K562 (cell line): ENCODE results near the gene SLC25A28. TPM values are rescaled to one million over a fixed set of nuclear protein-coding genes. Genes with fewer than 3 reads are reported as not detected.

Source experiments
- ATAC-seq: fragments of 200-7000 bp; cut with Tn5 transposase; 3 replicates; pipeline ENCODE4 v1.9.1; 2020; ENCODE audit warnings: moderate library complexity
- BruUV-seq: library from RNA; stranded (reverse); fragments of 400-500 nt; replicated peaks from 2 replicates; lab custom pipeline; 2021; lab: Mats Ljungman, UMichigan
- CTCF ChIA-PET: fragments of 300-600 bp; formaldehyde crosslinking; extraction: SDS; loops from one replicate; lab custom pipeline; 2021; ENCODE audit warnings: low intra/inter-chr PET ratio; lab: Yijun Ruan, JAX
- POLR2A ChIA-PET: fragments of 300-600, 350-650 bp; sonication (Branson Sonifier 250); formaldehyde crosslinking; extraction: SDS; loops from one replicate; lab custom pipeline; 2021; ENCODE audit warnings: antibody characterized with exemption, inconsistent platforms; lab: Yijun Ruan, JAX
- DNase-seq, 4 experiments: peaks; one replicate each; pipeline versions ENCODE4 v3.0.0 to v3.0.0-alpha.2; 2011 to 2018; ENCODE audit warnings: low spot score in 3 of 4, mixed read lengths in 3 of 4; ENCODE audit errors: extremely low read depth in 1 of 4
- FAIRE-seq: peaks from 2 replicates; lab custom pipeline; 2011; peaks lifted over from hg19 to GRCh38; lab: Jason Lieb, UNC
- H2AFZ ChIP-seq: 2 replicates; pipeline ENCODE4 v1.6.0; 2011; ENCODE audit warnings: low read depth, low read length, control low read depth, inconsistent platforms
- H3K27ac ChIP-seq: fragments of 200-600 bp; 3 replicates; pipeline ENCODE4 v1.8.0; 2011; ENCODE audit warnings: low read depth, mild to moderate bottlenecking, control low read depth, inconsistent platforms, low read length, moderate library complexity, mixed read lengths; ENCODE audit errors: extremely low read depth
- H3K27me3 ChIP-seq, 2 experiments: fragments of 300-600 bp in 1 of 2; 2 replicates in 1 of 2; 3 replicates in 1 of 2; pipeline versions ENCODE4 v1.6.0 to v1.8.0; 2011; ENCODE audit warnings: inconsistent platforms in 2 of 2, low read length in 2 of 2, mild to moderate bottlenecking in 1 of 2, mixed read lengths in 1 of 2, moderate library complexity in 1 of 2; ENCODE audit not compliant: control insufficient read depth in 2 of 2, insufficient read depth in 2 of 2
- H3K36me3 ChIP-seq: fragments of 300-600 bp; 3 replicates; pipeline ENCODE4 v1.8.0; 2011; ENCODE audit warnings: mild to moderate bottlenecking, low read length, inconsistent platforms; ENCODE audit not compliant: control insufficient read depth, insufficient read depth
- H3K4me1 ChIP-seq, 2 experiments: fragments of 200-600 bp in 1 of 2; replicated peaks in 1 of 2; 2 replicates in 1 of 2; 3 replicates in 1 of 2; pipeline versions ENCODE4 v1.5.1 to v1.8.0; 2011; ENCODE audit warnings: inconsistent platforms in 2 of 2, low read length in 2 of 2, mild to moderate bottlenecking in 1 of 2, mixed read lengths in 1 of 2, moderate library complexity in 1 of 2; ENCODE audit not compliant: control insufficient read depth in 2 of 2, insufficient read depth in 2 of 2
- H3K4me2 ChIP-seq: 2 replicates; pipeline ENCODE4 v1.6.1; 2011; ENCODE audit warnings: low read length, control low read depth, inconsistent platforms, mixed read lengths; ENCODE audit not compliant: insufficient read depth
- H3K4me3 ChIP-seq: fragments of 200-600 bp; sonication (generic), shearing (Covaris generic); 2 replicates; pipeline ENCODE4 v1.5.1; 2016; ENCODE audit warnings: control low read depth, inconsistent platforms
- H3K79me2 ChIP-seq: fragments of 200-600 bp; 3 replicates; pipeline ENCODE4 v1.8.0; 2011; ENCODE audit warnings: low read length, inconsistent platforms; ENCODE audit not compliant: control insufficient read depth, insufficient read depth
- H3K9ac ChIP-seq, 2 experiments: 2 replicates each; pipeline versions ENCODE4 v1.6.0 to v1.6.1; 2011; ENCODE audit warnings: low read depth in 2 of 2, low read length in 2 of 2, control low read depth in 1 of 2, inconsistent platforms in 1 of 2, mild to moderate bottlenecking in 1 of 2, mixed read lengths in 1 of 2; ENCODE audit not compliant: insufficient read depth in 1 of 2
- H3K9me1 ChIP-seq: one replicate; pipeline ENCODE4 v1.6.0; 2011; ENCODE audit warnings: inconsistent platforms, mild to moderate bottlenecking, low read length, moderate library complexity; ENCODE audit not compliant: control insufficient read depth, insufficient read depth
- H3K9me3 ChIP-seq: replicated peaks from 2 replicates; pipeline ENCODE4 v1.5.1; 2011; ENCODE audit warnings: low read depth, low read length, inconsistent platforms; ENCODE audit not compliant: control insufficient read depth, insufficient read depth
- H4K20me1 ChIP-seq: replicated peaks from 2 replicates; pipeline ENCODE4 v1.6.1; 2011; ENCODE audit warnings: low read length, inconsistent platforms, mixed read lengths; ENCODE audit not compliant: control insufficient read depth, insufficient read depth
- BHLHE40 ChIP-seq: IDR thresholded peaks from 2 replicates; pipeline ENCODE4 v1.6.1; 2011; ENCODE audit warnings: low read length, improper control_type of control experiment
- CEBPG ChIP-seq, 3 experiments: fragments of 200-800 bp in 1 of 3; sonication (Bioruptor generic) in 1 of 3; sonication (generic) in 1 of 3; formaldehyde crosslinking in 1 of 3; IDR thresholded peaks in 2 of 3; conservative IDR thresholded peaks in 1 of 3; 2 replicates each; pipeline versions ENCODE4 v1.6.1 to v1.8.0; 2016 to 2022; ENCODE audit warnings: missing compliant biosample characterization in 2 of 3, missing genetic modification characterization in 2 of 3, mild to moderate bottlenecking in 1 of 3, missing genetic modification reagents in 1 of 3
- COPS2 ChIP-seq: fragments of 450-650 bp; conservative IDR thresholded peaks from 2 replicates; pipeline ENCODE4 v1.6.1; 2016; ENCODE audit warnings: mild to moderate bottlenecking, moderate library complexity
- DDX20 ChIP-seq: fragments of 450-650 bp; IDR thresholded peaks from 2 replicates; pipeline ENCODE4 v1.6.1; 2016; ENCODE audit warnings: missing genetic modification characterization, low read depth, mild to moderate bottlenecking, missing compliant biosample characterization, moderate library complexity
- FOXJ2 ChIP-seq: fragments of 200-800 bp; sonication (Bioruptor generic); IDR thresholded peaks from 2 replicates; pipeline ENCODE4 v1.6.1; 2016; ENCODE audit warnings: missing genetic modification characterization, missing compliant biosample characterization
- MCM7 ChIP-seq, 2 experiments: fragments of 450-650 bp; IDR thresholded peaks; 2 replicates each; pipeline ENCODE4 v1.6.1; 2016 to 2018
- MECOM ChIP-seq: fragments of 250-450 bp; sonication (Bioruptor Pico); IDR thresholded peaks from 2 replicates; pipeline ENCODE4 v1.8.0; 2022; ENCODE audit warnings: inconsistent platforms
- NR3C1 ChIP-seq: sonication (generic); formaldehyde crosslinking; IDR thresholded peaks from 2 replicates; pipeline ENCODE4 v1.8.1; 2022; ENCODE audit warnings: missing genetic modification reagents
- RCOR1 ChIP-seq, 2 experiments: IDR thresholded peaks; 2 replicates each; pipeline ENCODE4 v1.6.1; 2012; ENCODE audit warnings: low read depth in 2 of 2, low read length in 2 of 2, borderline replicate concordance in 1 of 2, improper control_type of control experiment in 1 of 2
- SMARCC2 ChIP-seq: fragments of 450-650 bp; IDR thresholded peaks from 2 replicates; pipeline ENCODE4 v1.6.1; 2017; ENCODE audit warnings: antibody characterized with exemption, moderate library complexity, mild to moderate bottlenecking, low read depth
- ZNF436 ChIP-seq: fragments of 250-450, 450-650 bp; sonication (Bioruptor Pico); formaldehyde crosslinking; IDR thresholded peaks from 2 replicates; pipeline ENCODE4 v1.7.0; 2020; ENCODE audit warnings: mild to moderate bottlenecking
- WGBS: fragments of 100-300 bp; shearing (Covaris generic); methylation state at CpG from one replicate; pipeline ENCODE4 v1.1.6; 2016; ENCODE audit warnings: low coverage, mixed read lengths; ENCODE audit not compliant: insufficient coverage; ENCODE audit errors: missing lambda C conversion rate; 5-methylcytosine and 5-hydroxymethylcytosine counted together
- in situ Hi-C: fragments of 300-500 bp; cut with MboI; formaldehyde crosslinking; loops from 4 replicates; pipeline ENCODE4 v1.15.0; 2018; ENCODE audit warnings: inconsistent platforms, mixed read lengths
- intact Hi-C: fragments of 100-400 bp; cut with micrococcal nuclease; formaldehyde crosslinking; loops from 2 replicates; pipeline ENCODE4 v1.14.2; 2022
- polyA plus RNA-seq, 8 experiments: library from polyadenylated mRNA; depleted of rRNA in 4 of 8; stranded (reverse) in 5 of 8; unstranded in 3 of 8; fragments of >200 nt; fragmentation: Nextera tagmentation in 2 of 8; fragmentation: Illumina TruSeq in 1 of 8; extraction: Ambion mirVana in 2 of 8; extraction: Trizol in 1 of 8; gene quantifications; 2 replicates each; pipeline versions ENCODE4 v1.2.1 to v1.2.3, GENCODE V29; 2011 to 2014; ENCODE audit warnings: inconsistent platforms in 1 of 8, missing spikeins in 1 of 8
- total RNA-seq, 7 experiments: library from RNA; depleted of rRNA in 6 of 7; stranded (reverse); fragments of >200 nt in 6 of 7; fragmentation: Illumina TruSeq in 2 of 7; extraction: Trizol in 2 of 7; gene quantifications; 2 replicates each; pipeline versions ENCODE4 v1.2.1 to v1.2.3, GENCODE V29; 2011 to 2021; ENCODE audit warnings: low replicate concordance in 1 of 7

SLC25A28 gene
- total and polyA plus RNA-seq, 9 of the 15 experiments (the other 6 are each of a cell fraction or from before 2014, with no cell fraction given), result 6.2 to 32.3 (median 18.8) TPM

DNA sequence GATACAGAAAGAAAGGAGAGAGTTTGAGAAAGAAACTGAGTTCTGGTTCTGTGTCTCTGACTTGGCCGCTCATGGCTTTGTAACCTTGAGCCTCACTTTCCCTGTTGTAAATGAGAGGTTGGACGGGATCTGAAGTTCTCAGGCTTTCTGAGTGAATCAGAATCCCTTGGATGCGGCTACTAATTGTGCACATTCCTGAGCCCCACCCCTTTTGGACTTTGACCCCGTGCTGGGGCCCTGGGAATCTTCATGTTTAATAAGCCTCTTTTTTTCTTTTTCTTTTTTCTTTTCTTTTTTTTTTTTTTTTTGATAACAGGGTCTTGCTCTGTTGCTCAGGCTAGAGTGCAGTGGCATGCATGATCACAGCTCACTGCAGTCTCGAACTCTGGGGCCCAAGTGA is 26.9 kb downstream of the SLC25A28 start (continued):
- TF ChIP-seq MECOM (CRISPR knock-in tag) (no peak), RCOR1 (IDR thresholded peaks at IDR 0.05; ENCODE audit: borderline replicate concordance in 1 of 2, low read depth in 2 of 2, low read length in 2 of 2) (no peak), ZNF436 (CRISPR knock-in tag) (no peak), FOXJ2 (tag) (no peak), DDX20 (tag) (no peak)

GRCh38 chr10:99590799-99591198 is 29.4 kb downstream of the SLC25A28 start:
- ChIA-PET CTCF (no interaction called here), POLR2A (no interaction called here)
- Histone ChIP-seq H3K9me3 (no peaks in the 10 kb centered on the region), H3K4me1 (no peaks in the 10 kb centered on the region; a peak in 1 of 5 replicates), H2AFZ (no peak overlapping the region)
- no peak for FAIRE-seq
- TF ChIP-seq COPS2, result no peak
- no peak for TF ChIP-seq MCM7 (IDR thresholded peaks at IDR 0.05)
- TF ChIP-seq NR3C1 (CRISPR knock-in tag), result no peak
- TF ChIP-seq SMARCC2, result no peak
- no peak for TF ChIP-seq MECOM (CRISPR knock-in tag)
- TF ChIP-seq BHLHE40, result no peak
- TF ChIP-seq CEBPG (CRISPR knock-in tag; IDR thresholded peaks at IDR 0.05), result no peak
- no peak for TF ChIP-seq CEBPG (tag; conservative IDR thresholded peaks at IDR 0.05 in 1 of 2, IDR thresholded peaks at IDR 0.05 in 1 of 2)
- TF ChIP-seq, all 486 proteins: peak for 0
- Histone ChIP-seq H4K20me1 (no peaks in the 10 kb centered on the region), H3K27me3 (peaks cover 0 to 22% of the 10 kb centered on the region in 2 experiments), H3K36me3 (no peaks in the 10 kb centered on the region), H3K9me1 (no peaks in the 10 kb centered on the region), H3K79me2 (no peaks in the 10 kb centered on the region), H3K4me3 (no peak overlapping the region), H3K4me2 (no peak overlapping the region), H3K27ac (no peak overlapping the region), H3K9ac (no peak overlapping the region)
- intact Hi-C loops (no loop called here), in situ Hi-C loops (no loop called here)
- DNase-seq, result no peak
- WGBS, result 20% methylated on average over 7 of the region's 7 CpGs
- ATAC-seq, result no peak
- BruUV-seq, result no TSS peak
